Mesendoderm (in vitro differentiated cells): ENCODE results near the gene C2orf49.

Source experiments
- DNase-seq: peaks from one replicate; pipeline ENCODE4 v3.0.0; 2013
- H2AK5ac ChIP-seq: 2 replicates; pipeline ENCODE4 v1.6.1; 2013; ENCODE audit warnings: low read length, inconsistent platforms
- H2BK120ac ChIP-seq: 2 replicates; pipeline ENCODE4 v1.6.1; 2013; ENCODE audit warnings: low read depth, mild to moderate bottlenecking, low read length, moderate library complexity, mixed read lengths
- H2BK15ac ChIP-seq: replicated peaks from 2 replicates; pipeline ENCODE4 v1.6.1; 2013; ENCODE audit warnings: low read depth, mild to moderate bottlenecking, moderate library complexity
- H2BK5ac ChIP-seq: 2 replicates; pipeline ENCODE4 v1.6.1; 2013; ENCODE audit warnings: low read length, inconsistent platforms
- H3K18ac ChIP-seq: 2 replicates; pipeline ENCODE4 v1.6.1; 2013; ENCODE audit warnings: mild to moderate bottlenecking, low read length, mixed read lengths
- H3K23ac ChIP-seq: one replicate; pipeline ENCODE4 v1.6.1; 2013; ENCODE audit warnings: low read length
- H3K27ac ChIP-seq: 2 replicates; pipeline ENCODE4 v1.5.1; 2013; ENCODE audit warnings: low read depth, mild to moderate bottlenecking, inconsistent platforms, low read length, moderate library complexity
- H3K27me3 ChIP-seq: 2 replicates; pipeline ENCODE4 v1.6.1; 2013; ENCODE audit warnings: low read length, control low read depth, mild to moderate bottlenecking, inconsistent platforms; ENCODE audit not compliant: insufficient read depth, poor library complexity
- H3K36me3 ChIP-seq: 2 replicates; pipeline ENCODE4 v1.6.1; 2013; ENCODE audit warnings: low read length, inconsistent platforms; ENCODE audit not compliant: control insufficient read depth, insufficient read depth
- H3K4ac ChIP-seq: one replicate; pipeline ENCODE4 v1.6.1; 2013; ENCODE audit warnings: low read depth, mild to moderate bottlenecking, low read length, moderate library complexity
- H3K4me1 ChIP-seq: 2 replicates; pipeline ENCODE4 v1.6.1; 2013; ENCODE audit warnings: low read depth, low read length, inconsistent platforms; ENCODE audit not compliant: control insufficient read depth
- H3K4me2 ChIP-seq: 2 replicates; pipeline ENCODE4 v1.6.1; 2013; ENCODE audit warnings: low read length
- H3K4me3 ChIP-seq: 2 replicates; pipeline ENCODE4 v1.5.1; 2013; ENCODE audit warnings: mild to moderate bottlenecking, low read length
- H3K56ac ChIP-seq: one replicate; pipeline ENCODE4 v1.6.1; 2013; ENCODE audit warnings: low read length
- H3K79me1 ChIP-seq: 2 replicates; pipeline ENCODE4 v1.6.1; 2013; ENCODE audit warnings: low read length, inconsistent platforms
- H3K79me2 ChIP-seq: 2 replicates; pipeline ENCODE4 v1.6.1; 2013; ENCODE audit warnings: mild to moderate bottlenecking, low read length; ENCODE audit not compliant: control insufficient read depth, insufficient read depth
- H3K9ac ChIP-seq: 2 replicates; pipeline ENCODE4 v1.6.1; 2013; ENCODE audit warnings: low read length, inconsistent platforms
- H4K5ac ChIP-seq: one replicate; pipeline ENCODE4 v1.6.1; 2013; ENCODE audit warnings: low read length
- H4K8ac ChIP-seq: one replicate; pipeline ENCODE4 v1.6.1; 2013; ENCODE audit warnings: low read depth, mild to moderate bottlenecking, control low read depth, low read length, moderate library complexity
- WGBS: extraction: QIAGEN DNeasy Blood & Tissue Kit; methylation state at CpG from one replicate; pipeline ENCODE4 v1.1.7; 2013; ENCODE audit warnings: low lambda C conversion rate, missing lambda C conversion rate; ENCODE audit not compliant: insufficient coverage; ENCODE audit errors: extremely low coverage; 5-methylcytosine and 5-hydroxymethylcytosine counted together

The C2orf49 gene

GRCh38 chr2:105301646-105302045, 35.7 kb upstream of the C2orf49 start:
- no peak overlapping the region for H3K4me3 ChIP-seq
- DNase-seq: no peak
- H3K56ac ChIP-seq: no peak overlapping the region
- no peak overlapping the region for H3K9ac ChIP-seq
- no peak overlapping the region for H2BK120ac ChIP-seq
- no peaks in the 10 kb centered on the region for H3K79me2 ChIP-seq
- H3K23ac ChIP-seq: no peak overlapping the region
- H3K18ac ChIP-seq: no peak overlapping the region
- no peak overlapping the region for H2BK15ac ChIP-seq
- H3K27ac ChIP-seq: no peak overlapping the region
- no peak overlapping the region for H3K4me2 ChIP-seq
- H3K4ac ChIP-seq: no peak overlapping the region
- H3K79me1 ChIP-seq: no peaks in the 10 kb centered on the region
- no peaks in the 10 kb centered on the region for H3K27me3 ChIP-seq
- no peak overlapping the region for H2BK5ac ChIP-seq
- peaks cover 3% of the 10 kb centered on the region for H3K36me3 ChIP-seq
- WGBS: no CpG with 5 or more reads among the region's 3 CpGs
- H4K5ac ChIP-seq: no peak overlapping the region
- no peaks in the 10 kb centered on the region for H3K4me1 ChIP-seq
- H4K8ac ChIP-seq: no peak overlapping the region
- H2AK5ac ChIP-seq: no peak overlapping the region

- Histone ChIP-seq H3K56ac (no peak overlapping the region), H3K27ac (no peak overlapping the region), H4K5ac (no peak overlapping the region), H2AK5ac (no peak overlapping the region), H3K79me2 (no peaks in the 10 kb centered on the region), H3K27me3 (no peaks in the 10 kb centered on the region), H3K4ac (no peak overlapping the region), H3K4me2 (no peak overlapping the region), H3K36me3 (no peaks in the 10 kb centered on the region), H3K18ac (no peak overlapping the region), H3K4me3 (no peak overlapping the region), H3K4me1 (no peaks in the 10 kb centered on the region), H2BK120ac (no peak overlapping the region), H4K8ac (no peak overlapping the region), H3K9ac (no peak overlapping the region), H3K23ac (no peak overlapping the region), H2BK15ac (no peak overlapping the region), H3K79me1 (peaks cover 5% of the 10 kb centered on the region), H2BK5ac (no peak overlapping the region)
- WGBS: no CpG with 5 or more reads among the region's 7 CpGs
- no peak for DNase-seq
Measured at GRCh38 chr2:105307146-105307545, 30.2 kb upstream of the C2orf49 start.

GRCh38 chr2:105307550-105307949, 29.8 kb upstream of the C2orf49 start:
- Histone ChIP-seq H2AK5ac (no peak overlapping the region), H3K27me3 (no peaks in the 10 kb centered on the region)

GRCh38 chr2:105307962-105308361, 29.4 kb upstream of the C2orf49 start:
- H3K4ac ChIP-seq: no peak overlapping the region

More at GRCh38 chr2:105307550-105307949, 29.8 kb upstream of the C2orf49 start:
- WGBS: no CpG with 5 or more reads among the region's 19 CpGs
- no peaks in the 10 kb centered on the region for H3K79me2 ChIP-seq
- H3K4me3 ChIP-seq: no peak overlapping the region
- H4K5ac ChIP-seq: no peak overlapping the region
- H3K27ac ChIP-seq: no peak overlapping the region
- no peak overlapping the region for H2BK5ac ChIP-seq
- H3K9ac ChIP-seq: no peak overlapping the region
- H2BK120ac ChIP-seq: no peak overlapping the region
- H3K18ac ChIP-seq: no peak overlapping the region
- peaks cover 5% of the 10 kb centered on the region for H3K79me1 ChIP-seq
- H3K36me3 ChIP-seq: no peaks in the 10 kb centered on the region
- H3K4me1 ChIP-seq: no peaks in the 10 kb centered on the region
- no peak overlapping the region for H3K23ac ChIP-seq
- no peak overlapping the region for H3K4ac ChIP-seq
- no peak for DNase-seq
- H3K56ac ChIP-seq: no peak overlapping the region
- H2BK15ac ChIP-seq: no peak overlapping the region
- H4K8ac ChIP-seq: no peak overlapping the region
- no peak overlapping the region for H3K4me2 ChIP-seq

GRCh38 chr2:105308382-105309146, 28.8 kb upstream of the C2orf49 start:
- Histone ChIP-seq H2BK5ac (no peak overlapping the region), H3K4ac (no peak overlapping the region), H3K4me3 (no peak overlapping the region), H3K23ac (no peak overlapping the region), H4K8ac (no peak overlapping the region), H3K4me1 (no peaks in the 10 kb centered on the region), H2BK15ac (no peak overlapping the region), H3K4me2 (no peak overlapping the region), H4K5ac (no peak overlapping the region), H3K27ac (no peak overlapping the region), H3K9ac (no peak overlapping the region), H2BK120ac (no peak overlapping the region), H3K79me2 (no peaks in the 10 kb centered on the region), H3K36me3 (no peaks in the 10 kb centered on the region), H3K56ac (no peak overlapping the region), H3K79me1 (peaks cover 5% of the 10 kb centered on the region), H3K27me3 (no peaks in the 10 kb centered on the region), H3K18ac (no peak overlapping the region), H2AK5ac (no peak overlapping the region)
- no peak for DNase-seq
- WGBS: no CpG with 5 or more reads among the region's 15 CpGs

More at GRCh38 chr2:105307962-105308361, 29.4 kb upstream of the C2orf49 start:
- no peak overlapping the region for H3K9ac ChIP-seq
- no peak overlapping the region for H3K4me3 ChIP-seq
- H3K18ac ChIP-seq: no peak overlapping the region
- H3K79me2 ChIP-seq: no peaks in the 10 kb centered on the region
- no peak overlapping the region for H4K8ac ChIP-seq
- peaks cover 5% of the 10 kb centered on the region for H3K79me1 ChIP-seq
- WGBS: no CpG with 5 or more reads among the region's 17 CpGs
- no peak overlapping the region for H3K27ac ChIP-seq
- H4K5ac ChIP-seq: no peak overlapping the region
- DNase-seq: no peak
- no peak overlapping the region for H2BK5ac ChIP-seq
- H3K23ac ChIP-seq: no peak overlapping the region
- no peaks in the 10 kb centered on the region for H3K27me3 ChIP-seq
- H3K4me1 ChIP-seq: no peaks in the 10 kb centered on the region
- no peak overlapping the region for H3K4me2 ChIP-seq
- H3K36me3 ChIP-seq: no peaks in the 10 kb centered on the region
- H3K56ac ChIP-seq: no peak overlapping the region
- H2AK5ac ChIP-seq: no peak overlapping the region
- H2BK120ac ChIP-seq: no peak overlapping the region
- H2BK15ac ChIP-seq: no peak overlapping the region

GRCh38 chr2:105309147-105309545, 28.2 kb upstream of the C2orf49 start:
- no CpG with 5 or more reads among the region's 4 CpGs for WGBS
- no peak overlapping the region for H4K8ac ChIP-seq
- no peak overlapping the region for H3K4me2 ChIP-seq
- peaks cover 5% of the 10 kb centered on the region for H3K79me1 ChIP-seq
- no peak overlapping the region for H3K9ac ChIP-seq
- no peak overlapping the region for H3K4ac ChIP-seq
- H2BK5ac ChIP-seq: no peak overlapping the region
- H3K4me3 ChIP-seq: no peak overlapping the region
- DNase-seq: no peak
- no peak overlapping the region for H3K18ac ChIP-seq
- H2AK5ac ChIP-seq: no peak overlapping the region
- H3K27me3 ChIP-seq: no peaks in the 10 kb centered on the region
- H4K5ac ChIP-seq: no peak overlapping the region
- no peak overlapping the region for H2BK15ac ChIP-seq
- H3K79me2 ChIP-seq: no peaks in the 10 kb centered on the region
- H3K56ac ChIP-seq: no peak overlapping the region
- H2BK120ac ChIP-seq: no peak overlapping the region
- H3K4me1 ChIP-seq: no peaks in the 10 kb centered on the region
- no peaks in the 10 kb centered on the region for H3K36me3 ChIP-seq
- H3K23ac ChIP-seq: no peak overlapping the region
- no peak overlapping the region for H3K27ac ChIP-seq
